ENCODE data around the gene APC.
"Not testable (repeated sequence)": the region's sequence is repeated elsewhere in the genome, so short reads cannot be mapped to it uniquely, and the experiment has no call there.

Gene APC

DNA sequence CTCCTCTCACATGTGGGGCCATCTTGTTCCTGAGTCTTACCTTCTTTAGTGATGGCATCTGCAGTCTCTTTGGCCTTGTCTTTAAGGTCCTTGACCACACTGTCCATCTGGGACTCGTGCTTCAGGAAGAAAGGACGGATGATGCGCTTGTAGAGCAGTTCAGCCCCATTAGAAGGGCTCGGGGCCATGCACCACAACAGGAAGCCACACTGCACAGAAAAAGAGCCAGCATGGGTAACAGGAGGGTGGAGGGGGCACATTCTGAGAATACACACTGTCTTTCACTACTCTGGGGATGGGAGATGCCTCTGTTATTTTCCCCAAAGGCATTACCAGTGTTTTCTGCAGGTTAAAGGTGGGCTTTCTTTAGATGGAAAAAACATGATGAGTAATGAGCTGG, 149.3 kb downstream of the APC start:
- no peaks in the 10 kb centered on the region for H3K27me3 ChIP-seq (ENCODE audit: insufficient read depth, poor library complexity, severe bottlenecking)
- no peak overlapping the region for H3K27ac ChIP-seq (replicated peaks)
- TF ChIP-seq GABPA (IDR thresholded peaks at IDR 0.05; ENCODE audit: low read depth) (no peak), SPI1 (IDR thresholded peaks at IDR 0.05; ENCODE audit: borderline replicate concordance, low read depth) (no peak), POLR2AphosphoS5 (IDR thresholded peaks at IDR 0.05; ENCODE audit: low read depth) (no peak)
- TF ChIP-seq, protein P1, sequence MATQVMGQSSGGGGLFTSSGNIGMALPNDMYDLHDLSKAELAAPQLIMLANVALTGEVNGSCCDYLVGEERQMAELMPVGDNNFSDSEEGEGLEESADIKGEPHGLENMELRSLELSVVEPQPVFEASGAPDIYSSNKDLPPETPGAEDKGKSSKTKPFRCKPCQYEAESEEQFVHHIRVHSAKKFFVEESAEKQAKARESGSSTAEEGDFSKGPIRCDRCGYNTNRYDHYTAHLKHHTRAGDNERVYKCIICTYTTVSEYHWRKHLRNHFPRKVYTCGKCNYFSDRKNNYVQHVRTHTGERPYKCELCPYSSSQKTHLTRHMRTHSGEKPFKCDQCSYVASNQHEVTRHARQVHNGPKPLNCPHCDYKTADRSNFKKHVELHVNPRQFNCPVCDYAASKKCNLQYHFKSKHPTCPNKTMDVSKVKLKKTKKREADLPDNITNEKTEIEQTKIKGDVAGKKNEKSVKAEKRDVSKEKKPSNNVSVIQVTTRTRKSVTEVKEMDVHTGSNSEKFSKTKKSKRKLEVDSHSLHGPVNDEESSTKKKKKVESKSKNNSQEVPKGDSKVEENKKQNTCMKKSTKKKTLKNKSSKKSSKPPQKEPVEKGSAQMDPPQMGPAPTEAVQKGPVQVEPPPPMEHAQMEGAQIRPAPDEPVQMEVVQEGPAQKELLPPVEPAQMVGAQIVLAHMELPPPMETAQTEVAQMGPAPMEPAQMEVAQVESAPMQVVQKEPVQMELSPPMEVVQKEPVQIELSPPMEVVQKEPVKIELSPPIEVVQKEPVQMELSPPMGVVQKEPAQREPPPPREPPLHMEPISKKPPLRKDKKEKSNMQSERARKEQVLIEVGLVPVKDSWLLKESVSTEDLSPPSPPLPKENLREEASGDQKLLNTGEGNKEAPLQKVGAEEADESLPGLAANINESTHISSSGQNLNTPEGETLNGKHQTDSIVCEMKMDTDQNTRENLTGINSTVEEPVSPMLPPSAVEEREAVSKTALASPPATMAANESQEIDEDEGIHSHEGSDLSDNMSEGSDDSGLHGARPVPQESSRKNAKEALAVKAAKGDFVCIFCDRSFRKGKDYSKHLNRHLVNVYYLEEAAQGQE (IDR thresholded peaks at IDR 0.05; ENCODE audit: insufficient replicate concordance, low read depth): no peak
- TF ChIP-seq, protein P2, sequence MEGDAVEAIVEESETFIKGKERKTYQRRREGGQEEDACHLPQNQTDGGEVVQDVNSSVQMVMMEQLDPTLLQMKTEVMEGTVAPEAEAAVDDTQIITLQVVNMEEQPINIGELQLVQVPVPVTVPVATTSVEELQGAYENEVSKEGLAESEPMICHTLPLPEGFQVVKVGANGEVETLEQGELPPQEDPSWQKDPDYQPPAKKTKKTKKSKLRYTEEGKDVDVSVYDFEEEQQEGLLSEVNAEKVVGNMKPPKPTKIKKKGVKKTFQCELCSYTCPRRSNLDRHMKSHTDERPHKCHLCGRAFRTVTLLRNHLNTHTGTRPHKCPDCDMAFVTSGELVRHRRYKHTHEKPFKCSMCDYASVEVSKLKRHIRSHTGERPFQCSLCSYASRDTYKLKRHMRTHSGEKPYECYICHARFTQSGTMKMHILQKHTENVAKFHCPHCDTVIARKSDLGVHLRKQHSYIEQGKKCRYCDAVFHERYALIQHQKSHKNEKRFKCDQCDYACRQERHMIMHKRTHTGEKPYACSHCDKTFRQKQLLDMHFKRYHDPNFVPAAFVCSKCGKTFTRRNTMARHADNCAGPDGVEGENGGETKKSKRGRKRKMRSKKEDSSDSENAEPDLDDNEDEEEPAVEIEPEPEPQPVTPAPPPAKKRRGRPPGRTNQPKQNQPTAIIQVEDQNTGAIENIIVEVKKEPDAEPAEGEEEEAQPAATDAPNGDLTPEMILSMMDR (IDR thresholded peaks at IDR 0.05; ENCODE audit: insufficient read depth, low read length): no peak
- no peak for DNase-seq (ENCODE audit: low read depth in 1 of 2, low spot score in 1 of 2)
- H3K4me3 ChIP-seq (replicated peaks; ENCODE audit: insufficient read depth, low read length): no peak overlapping the region

DNA sequence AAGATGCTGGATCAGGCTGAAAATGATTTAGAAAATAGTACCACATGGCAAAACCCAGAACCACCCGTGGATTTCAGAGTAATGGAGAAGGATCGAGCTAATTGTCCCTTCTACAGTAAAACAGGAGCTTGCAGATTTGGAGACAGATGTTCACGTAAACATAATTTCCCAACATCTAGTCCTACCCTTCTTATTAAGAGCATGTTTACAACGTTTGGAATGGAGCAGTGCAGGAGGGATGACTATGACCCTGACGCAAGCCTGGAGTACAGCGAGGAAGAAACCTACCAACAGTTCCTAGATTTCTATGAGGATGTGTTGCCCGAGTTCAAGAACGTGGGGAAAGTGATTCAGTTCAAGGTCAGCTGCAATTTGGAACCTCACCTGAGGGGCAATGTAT, 154.4 kb downstream of the APC start:
- not testable (repeated sequence) for H3K4me3 ChIP-seq (replicated peaks; ENCODE audit: insufficient read depth, low read length); H3K27me3 ChIP-seq (ENCODE audit: insufficient read depth, poor library complexity, severe bottlenecking); DNase-seq (ENCODE audit: low read depth in 1 of 2, low spot score in 1 of 2); H3K27ac ChIP-seq (replicated peaks)

DNA sequence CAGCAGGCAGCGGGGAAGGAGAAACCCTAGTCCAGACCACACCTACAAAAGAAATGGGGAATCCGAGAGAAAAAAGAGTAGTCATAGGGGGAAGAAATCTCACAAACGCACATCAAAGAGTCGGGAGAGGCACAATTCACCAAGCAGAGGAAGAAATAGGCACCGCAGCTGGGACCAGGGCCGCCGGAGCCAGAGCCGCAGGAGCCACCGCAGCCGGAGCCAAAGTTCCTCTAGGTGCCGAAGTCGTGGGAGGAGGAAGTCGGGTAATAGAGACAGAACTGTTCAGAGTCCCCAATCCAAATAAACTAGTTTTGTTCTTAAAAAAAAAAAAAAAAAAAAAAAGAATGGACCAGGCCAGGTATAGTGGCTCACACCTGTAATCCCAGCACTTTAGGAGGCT, 155.1 kb downstream of the APC start:
- DNase-seq (ENCODE audit: low read depth in 1 of 2, low spot score in 1 of 2): no peak
- H3K27me3 ChIP-seq (ENCODE audit: insufficient read depth, poor library complexity, severe bottlenecking): no peaks in the 10 kb centered on the region
- H3K4me3 ChIP-seq (replicated peaks; ENCODE audit: insufficient read depth, low read length): no peak overlapping the region
- no peak for TF ChIP-seq GABPA (IDR thresholded peaks at IDR 0.05; ENCODE audit: low read depth)
- no peak for TF ChIP-seq SPI1 (IDR thresholded peaks at IDR 0.05; ENCODE audit: borderline replicate concordance, low read depth)
- TF ChIP-seq, protein P2 (IDR thresholded peaks at IDR 0.05; ENCODE audit: insufficient read depth, low read length): no peak
- TF ChIP-seq, protein P1 (IDR thresholded peaks at IDR 0.05; ENCODE audit: insufficient replicate concordance, low read depth): no peak
- TF ChIP-seq POLR2AphosphoS5 (IDR thresholded peaks at IDR 0.05; ENCODE audit: low read depth): no peak
- H3K27ac ChIP-seq (replicated peaks): no peak overlapping the region

DNA sequence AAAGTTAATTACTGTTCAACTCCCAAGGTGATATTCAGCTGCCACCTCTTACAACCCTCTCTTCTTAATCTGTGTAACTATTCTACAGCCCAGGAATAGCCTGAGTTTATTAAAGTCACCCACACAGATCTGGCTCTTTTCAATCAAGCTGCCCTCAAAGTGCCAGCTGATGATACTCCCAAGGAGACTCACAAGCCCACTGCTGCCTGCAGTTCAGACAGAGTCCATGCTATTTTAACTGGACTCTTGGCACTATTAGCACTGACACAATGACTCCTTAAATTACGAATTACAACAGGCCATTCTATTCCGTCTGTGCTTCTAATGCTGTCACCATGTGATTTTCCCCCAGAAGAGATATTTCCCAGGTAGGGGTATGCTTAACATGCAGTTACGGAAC, 158.0 kb downstream of the APC start:
- TF ChIP-seq, protein P1 (IDR thresholded peaks at IDR 0.05; ENCODE audit: insufficient replicate concordance, low read depth): no peak
- TF ChIP-seq, protein P2 (IDR thresholded peaks at IDR 0.05; ENCODE audit: insufficient read depth, low read length): no peak
- TF ChIP-seq POLR2AphosphoS5 (IDR thresholded peaks at IDR 0.05; ENCODE audit: low read depth): no peak
- TF ChIP-seq SPI1 (IDR thresholded peaks at IDR 0.05; ENCODE audit: borderline replicate concordance, low read depth): no peak
- no peak for TF ChIP-seq GABPA (IDR thresholded peaks at IDR 0.05; ENCODE audit: low read depth)
- Histone ChIP-seq H3K27me3 (ENCODE audit: insufficient read depth, poor library complexity, severe bottlenecking) (no peaks in the 10 kb centered on the region), H3K4me3 (replicated peaks; ENCODE audit: insufficient read depth, low read length) (no peak overlapping the region), H3K27ac (replicated peaks) (no peak overlapping the region)
- no peak for DNase-seq (ENCODE audit: low read depth in 1 of 2, low spot score in 1 of 2)

Data from HL-60 (cell line).